ENCODE measurements around the gene SRF. TPM values are rescaled to one million over a fixed set of nuclear protein-coding genes. Genes with fewer than 3 reads are reported as not detected.

SRF gene
- total and polyA plus RNA-seq, 2 donors (not counting 3 experiments of a cell fraction or from before 2014, with no cell fraction given), result 34.4 to 55.8 TPM

GRCh38 chr6:43221046-43221972 lies 50.2 kb downstream of the SRF start:
- H3K4me2 ChIP-seq (ENCODE audit: insufficient read depth, low read length), result no peak overlapping the region
- no peaks in the 10 kb centered on the region for H4K20me1 ChIP-seq (replicated peaks; ENCODE audit: control insufficient read depth, extremely low read depth, insufficient read depth, low read length)
- POLR2A ChIA-PET, result interaction anchor here (0.7 kb wide), 1 partner anchor 287 kb away, joined by 3 read pairs; no protein-coding TSS in a partner anchor
- peaks cover 3% of the 10 kb centered on the region for H3K4me1 ChIP-seq (ENCODE audit: control insufficient read depth, extremely low read depth, insufficient read depth, low read length)
- FAIRE-seq, result no peak
- no peak overlapping the region for H3K27ac ChIP-seq (ENCODE audit: insufficient read depth, low read depth, low read length)
- H3K9me3 ChIP-seq (replicated peaks; ENCODE audit: control insufficient read depth, insufficient read depth, low read length), result no peaks in the 10 kb centered on the region
- TF ChIP-seq MYC (IDR thresholded peaks at IDR 0.05; ENCODE audit: low read depth, low read length) (no peak), JUN (IDR thresholded peaks at IDR 0.05; ENCODE audit: borderline replicate concordance, insufficient read depth, insufficient read length, low read depth) (no peak)
- H2AFZ ChIP-seq (ENCODE audit: low read depth, low read length), result no peak overlapping the region
- no peaks in the 10 kb centered on the region for H3K79me2 ChIP-seq (ENCODE audit: control insufficient read depth, insufficient read depth, low read length)
- intact Hi-C loops (cut with micrococcal nuclease) (no loop called here), dilution Hi-C loops (cut with MboI; ENCODE audit: extremely low pct_ligation_motif_present, low sequenced_read_pairs) (no loop called here)
- DNase-seq (ENCODE audit: low read depth, low spot score), result no peak
- H3K36me3 ChIP-seq (ENCODE audit: control insufficient read depth in 2 of 2, extremely low read depth in 1 of 2, insufficient read depth in 2 of 2, low read length in 2 of 2), result peaks cover 0 to 21% of the 10 kb centered on the region in 2 experiments
- CTCF ChIA-PET, result interaction anchor here (3.0 kb wide), 1 partner anchor 8 kb away, joined by 16 read pairs; the partner anchor contains the start of gene DNPH1
- H3K9ac ChIP-seq (replicated peaks; ENCODE audit: extremely low read depth, insufficient read depth, low read length), result no peak overlapping the region
- no TSS peak for BruUV-seq (replicated peaks)
- no peaks in the 10 kb centered on the region for H3K27me3 ChIP-seq (ENCODE audit: control insufficient read depth in 2 of 2, insufficient read depth in 2 of 2, low read length in 2 of 2)
- H3K4me3 ChIP-seq (replicated peaks in 1 of 3; ENCODE audit: insufficient read depth in 1 of 3, low read depth in 1 of 3, low read length in 3 of 3), result no peak overlapping the region
- H3K9me1 ChIP-seq (replicated peaks; ENCODE audit: control insufficient read depth, extremely low read depth, insufficient read depth, low read length), result no peaks in the 10 kb centered on the region

DNA sequence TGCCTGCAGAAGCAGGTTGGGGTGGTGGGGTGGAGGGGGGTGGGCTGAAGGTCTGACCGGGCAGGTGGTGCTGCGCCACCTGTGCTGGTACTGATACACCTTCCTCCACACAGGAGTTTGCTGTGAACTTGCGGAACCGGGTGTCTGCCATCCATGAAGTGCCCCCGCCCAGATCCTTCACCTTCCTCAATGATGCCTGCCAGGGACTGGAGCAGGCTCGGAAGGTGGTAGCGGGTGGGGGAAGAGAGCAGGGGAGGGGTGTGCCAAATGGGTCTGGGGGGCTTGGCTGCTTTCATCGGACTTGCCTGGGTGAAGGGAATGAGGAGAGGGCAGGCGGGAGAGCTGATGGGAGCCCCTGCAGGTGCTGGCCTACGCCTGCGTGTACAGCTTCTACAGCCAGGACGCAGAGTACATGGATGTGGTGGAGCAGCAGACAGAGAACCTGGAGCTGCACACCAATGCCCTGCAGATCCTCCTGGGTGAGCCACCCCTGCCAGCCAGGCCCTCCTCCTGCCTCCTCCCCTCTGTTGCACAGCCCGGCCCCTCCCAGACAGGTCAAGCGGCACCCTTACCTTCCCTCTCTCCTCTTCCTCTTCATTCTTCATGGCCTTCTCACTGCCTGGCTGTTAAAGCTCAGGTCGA lies 51.5 kb downstream of the SRF start:
- DNase-seq (ENCODE audit: low read depth, low spot score), result no peak
- H3K9ac ChIP-seq (replicated peaks; ENCODE audit: extremely low read depth, insufficient read depth, low read length), result no peak overlapping the region
- H3K27me3 ChIP-seq (ENCODE audit: control insufficient read depth in 2 of 2, insufficient read depth in 2 of 2, low read length in 2 of 2), result no peaks in the 10 kb centered on the region
- POLR2A ChIA-PET, result no interaction called here
- no peak overlapping the region for H2AFZ ChIP-seq (ENCODE audit: low read depth, low read length)
- H4K20me1 ChIP-seq (replicated peaks; ENCODE audit: control insufficient read depth, extremely low read depth, insufficient read depth, low read length), result no peaks in the 10 kb centered on the region
- TF ChIP-seq POLR2A (IDR thresholded peaks at IDR 0.05; ENCODE audit: low read depth, low read length) (no peak), EZH2 (IDR thresholded peaks at IDR 0.05; ENCODE audit: borderline replicate concordance, low read depth, low read length, severe bottlenecking) (no peak), CTCF (IDR thresholded peaks at IDR 0.05; ENCODE audit: extremely low read depth in 1 of 2, insufficient read depth in 1 of 2, low read depth in 1 of 2, low read length in 2 of 2) (no peak), FOS (IDR thresholded peaks at IDR 0.05; ENCODE audit: borderline replicate concordance, insufficient read depth, low read length) (no peak), JUN (IDR thresholded peaks at IDR 0.05; ENCODE audit: borderline replicate concordance, insufficient read depth, insufficient read length, low read depth) (no peak), MYC (IDR thresholded peaks at IDR 0.05; ENCODE audit: low read depth, low read length) (no peak), POLR2AphosphoS5 (IDR thresholded peaks at IDR 0.05; ENCODE audit: insufficient read depth, low read depth, low read length) (no peak)
- H3K9me3 ChIP-seq (replicated peaks; ENCODE audit: control insufficient read depth, insufficient read depth, low read length), result no peaks in the 10 kb centered on the region
- CTCF ChIA-PET, result no interaction called here
- no peak overlapping the region for H3K4me2 ChIP-seq (ENCODE audit: insufficient read depth, low read length)
- no peaks in the 10 kb centered on the region for H3K9me1 ChIP-seq (replicated peaks; ENCODE audit: control insufficient read depth, extremely low read depth, insufficient read depth, low read length)
- dilution Hi-C loops (cut with MboI; ENCODE audit: extremely low pct_ligation_motif_present, low sequenced_read_pairs), result no loop called here
- peaks cover 3% of the 10 kb centered on the region for H3K4me1 ChIP-seq (ENCODE audit: control insufficient read depth, extremely low read depth, insufficient read depth, low read length)
- no peak overlapping the region for H3K27ac ChIP-seq (ENCODE audit: insufficient read depth, low read depth, low read length)
- no peaks in the 10 kb centered on the region for H3K79me2 ChIP-seq (ENCODE audit: control insufficient read depth, insufficient read depth, low read length)
- H3K4me3 ChIP-seq (replicated peaks in 1 of 3; ENCODE audit: insufficient read depth in 1 of 3, low read depth in 1 of 3, low read length in 3 of 3), result no peak overlapping the region
- no TSS peak for BruUV-seq (replicated peaks)
- peaks cover 0 to 20% of the 10 kb centered on the region in 2 experiments for H3K36me3 ChIP-seq (ENCODE audit: control insufficient read depth in 2 of 2, extremely low read depth in 1 of 2, insufficient read depth in 2 of 2, low read length in 2 of 2)
- intact Hi-C loops (cut with micrococcal nuclease), result no loop called here
- FAIRE-seq, result no peak
